D721Med (cell line): ENCODE data around the gene ZNF408.

Source experiments
- DNase-seq: peaks from one replicate; pipeline ENCODE4 v3.0.0; 2011; ENCODE audit warnings: low spot score; ENCODE audit not compliant: insufficient read length
- FAIRE-seq: peaks from 2 replicates; lab custom pipeline; 2011; peaks lifted over from hg19 to GRCh38; lab: Jason Lieb, UNC
- TF ChIP-seq, protein P1 (sequence below): IDR thresholded peaks from 2 replicates; pipeline ENCODE4 v1.5.1; 2012; ENCODE audit warnings: mild to moderate bottlenecking, control low read depth; ENCODE audit not compliant: insufficient read depth; ENCODE audit errors: missing control alignments

Gene ZNF408

DNA sequence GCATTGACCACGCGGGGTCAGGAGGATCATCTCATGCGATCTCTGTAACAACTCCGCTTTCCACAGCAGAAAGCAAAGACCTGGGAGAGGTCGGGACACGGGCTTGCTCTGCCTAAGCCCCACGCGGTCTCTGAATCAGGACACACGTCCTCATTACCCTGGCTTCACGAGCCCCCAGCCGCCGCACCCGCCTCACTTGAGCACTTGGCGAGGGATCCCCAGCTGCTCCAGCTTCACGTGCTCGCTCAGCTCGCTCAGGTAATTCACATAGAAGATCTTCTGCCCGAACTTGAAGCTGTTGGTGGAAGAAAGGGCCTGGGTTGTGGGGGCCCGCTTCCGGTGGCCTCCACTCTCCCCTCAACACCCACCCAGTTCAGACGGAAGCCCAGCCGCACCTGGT, 20.0 kb upstream of the ZNF408 start:
- TF ChIP-seq, protein P1, sequence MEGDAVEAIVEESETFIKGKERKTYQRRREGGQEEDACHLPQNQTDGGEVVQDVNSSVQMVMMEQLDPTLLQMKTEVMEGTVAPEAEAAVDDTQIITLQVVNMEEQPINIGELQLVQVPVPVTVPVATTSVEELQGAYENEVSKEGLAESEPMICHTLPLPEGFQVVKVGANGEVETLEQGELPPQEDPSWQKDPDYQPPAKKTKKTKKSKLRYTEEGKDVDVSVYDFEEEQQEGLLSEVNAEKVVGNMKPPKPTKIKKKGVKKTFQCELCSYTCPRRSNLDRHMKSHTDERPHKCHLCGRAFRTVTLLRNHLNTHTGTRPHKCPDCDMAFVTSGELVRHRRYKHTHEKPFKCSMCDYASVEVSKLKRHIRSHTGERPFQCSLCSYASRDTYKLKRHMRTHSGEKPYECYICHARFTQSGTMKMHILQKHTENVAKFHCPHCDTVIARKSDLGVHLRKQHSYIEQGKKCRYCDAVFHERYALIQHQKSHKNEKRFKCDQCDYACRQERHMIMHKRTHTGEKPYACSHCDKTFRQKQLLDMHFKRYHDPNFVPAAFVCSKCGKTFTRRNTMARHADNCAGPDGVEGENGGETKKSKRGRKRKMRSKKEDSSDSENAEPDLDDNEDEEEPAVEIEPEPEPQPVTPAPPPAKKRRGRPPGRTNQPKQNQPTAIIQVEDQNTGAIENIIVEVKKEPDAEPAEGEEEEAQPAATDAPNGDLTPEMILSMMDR, result no peak
- no peak for DNase-seq
- no peak for FAIRE-seq

DNA sequence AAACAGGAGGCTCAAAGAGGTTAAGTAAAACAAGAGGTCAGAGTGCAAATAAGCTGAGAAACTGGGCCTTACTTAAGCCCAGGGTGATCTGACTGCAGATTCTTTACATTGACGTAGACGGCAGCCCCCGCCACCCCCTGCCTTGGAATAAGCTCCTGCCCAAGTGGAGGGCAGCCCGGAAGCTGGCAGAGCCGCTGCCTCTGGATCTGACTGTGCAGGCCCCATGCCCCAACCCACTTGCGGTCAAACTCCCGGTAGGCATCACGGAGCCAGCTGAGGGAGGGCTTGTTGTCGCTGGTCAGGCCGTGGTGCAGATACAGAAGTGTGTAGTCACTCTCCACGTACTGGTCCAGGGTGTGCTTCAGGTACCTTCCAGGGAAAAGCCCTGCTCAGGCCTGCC, 19.0 kb upstream of the ZNF408 start:
- DNase-seq (no peak), FAIRE-seq (no peak)
- TF ChIP-seq, protein P1, result no peak

DNA sequence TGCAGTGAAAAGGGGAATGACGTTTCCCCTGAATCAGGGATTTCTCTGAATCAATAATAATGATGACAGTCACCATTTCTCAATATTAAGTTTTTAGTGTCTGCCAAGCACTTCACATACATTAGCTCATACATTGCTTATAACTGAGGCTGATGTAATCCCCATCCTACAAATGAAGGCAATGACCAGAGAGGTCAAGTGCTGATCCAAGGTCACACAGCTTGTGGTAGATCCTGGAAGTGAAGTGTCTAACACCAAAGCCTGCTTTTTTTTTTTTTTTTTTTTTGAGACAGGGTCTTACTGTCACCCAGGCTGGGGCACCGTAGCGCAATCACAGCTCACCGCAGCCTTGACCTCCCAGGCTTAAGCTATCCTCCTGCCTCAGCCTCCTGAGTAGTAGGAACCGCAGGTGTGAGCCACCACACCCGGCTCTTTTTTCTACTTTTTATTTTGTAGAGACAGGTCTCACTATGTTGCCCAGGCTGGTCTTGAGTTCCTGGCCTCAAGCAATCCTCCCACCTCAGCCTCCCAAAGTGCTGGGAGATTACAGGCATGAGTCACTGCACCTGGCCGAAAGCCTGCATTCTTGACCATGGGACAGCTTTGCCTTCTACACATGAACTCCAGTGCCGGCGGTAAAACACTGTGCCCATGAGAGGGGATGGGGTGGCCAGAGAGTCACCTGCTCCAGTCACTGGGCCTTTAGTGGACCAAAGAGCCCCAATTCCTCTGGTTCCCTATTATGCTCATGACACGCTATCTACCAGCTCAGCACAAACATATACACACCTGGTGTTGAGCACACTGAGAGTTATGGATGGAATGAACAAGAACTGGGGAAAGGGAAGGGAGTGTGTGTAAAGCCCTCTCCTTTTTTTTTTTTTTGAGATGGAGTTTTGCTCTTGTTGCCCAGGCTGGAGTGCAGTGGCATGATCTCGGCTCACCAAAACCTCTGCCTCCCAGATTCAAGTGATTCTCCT, 17.8 kb upstream of the ZNF408 start:
- DNase-seq (no peak), FAIRE-seq (no peak)
- TF ChIP-seq, protein P1, result no peak

DNA sequence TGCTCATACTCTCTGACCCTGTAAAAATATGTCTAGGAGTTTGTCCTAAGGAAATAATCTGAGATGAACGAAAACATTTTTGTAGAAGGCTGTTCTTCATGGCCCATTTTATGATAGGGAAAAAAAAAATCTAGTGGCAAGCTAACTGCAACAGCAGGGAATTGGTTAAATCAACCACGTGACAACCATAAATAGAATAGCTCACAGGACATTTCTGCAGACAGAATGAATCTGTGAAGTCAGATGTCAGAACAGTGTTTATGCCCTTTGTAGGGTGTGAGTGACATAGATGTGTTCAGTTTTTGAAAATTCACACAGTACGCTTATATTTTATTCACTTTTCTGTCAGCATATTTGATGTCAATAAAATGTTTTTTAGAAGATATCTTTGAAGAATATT, 16.5 kb upstream of the ZNF408 start:
- DNase-seq (no peak), FAIRE-seq (no peak)
- TF ChIP-seq, protein P1, result no peak

DNA sequence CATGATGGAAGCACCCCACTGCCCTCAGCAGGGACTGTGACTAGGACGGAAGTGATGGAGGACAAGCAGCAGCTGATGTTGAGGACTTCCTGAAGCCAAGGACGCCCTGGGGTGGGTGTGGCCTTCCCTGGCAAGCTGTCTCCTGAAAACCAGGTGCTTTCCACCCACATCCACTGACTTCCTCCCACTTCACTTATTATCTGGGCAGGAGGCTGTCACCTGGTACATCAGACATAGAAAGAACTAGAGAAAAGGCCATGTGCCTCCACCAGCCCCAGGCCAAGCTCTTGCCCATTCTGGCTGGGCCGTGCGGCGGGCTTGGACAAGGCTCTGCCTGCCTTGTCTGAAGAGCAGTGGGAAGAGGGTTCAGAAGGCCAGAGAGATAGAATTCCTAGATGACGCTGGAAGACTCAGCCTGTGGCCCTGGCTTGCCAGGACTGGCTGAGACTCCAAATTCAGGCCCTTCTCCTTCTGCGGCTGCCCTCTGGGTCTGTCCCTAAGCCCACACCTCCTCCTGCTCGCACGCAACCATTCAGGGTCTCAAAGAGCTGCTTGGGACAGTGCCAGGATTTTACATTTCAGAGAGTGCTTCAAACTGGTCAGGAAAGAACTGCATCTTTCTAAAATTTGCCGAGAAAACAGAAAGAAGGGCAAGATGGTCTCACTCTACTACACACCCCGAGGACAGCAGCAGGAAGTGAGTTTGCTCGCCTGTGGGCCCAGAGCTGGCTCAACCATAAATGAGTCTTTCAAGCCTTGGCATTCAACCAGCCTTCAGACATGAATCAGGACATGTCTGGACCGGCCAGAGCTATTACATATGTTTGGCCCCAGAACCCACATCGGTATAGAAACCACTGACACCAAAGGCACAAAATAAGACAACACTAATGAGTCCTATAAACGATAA, 13.7 kb upstream of the ZNF408 start:
- DNase-seq (no peak), FAIRE-seq (no peak)
- TF ChIP-seq, protein P1, result no peak

DNA sequence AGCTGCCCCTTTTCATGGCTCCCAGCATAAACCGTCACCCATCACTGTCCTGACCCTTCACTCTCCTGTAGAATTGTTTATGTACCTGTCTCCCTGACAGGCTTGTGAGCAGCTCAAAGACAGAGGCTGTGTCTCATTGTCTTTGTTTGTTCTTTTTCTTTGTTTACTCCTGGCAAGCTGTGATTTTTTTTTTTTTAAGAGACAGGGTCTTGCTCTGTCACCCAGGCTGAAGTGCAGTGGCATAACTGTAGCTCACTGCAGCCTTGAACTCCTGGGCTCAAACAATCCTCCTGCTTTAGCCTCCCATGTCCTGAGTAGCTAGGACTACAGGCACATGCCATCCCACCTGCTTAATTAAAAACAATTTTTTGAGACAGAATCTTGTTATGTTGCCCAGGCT, 10.1 kb upstream of the ZNF408 start:
- TF ChIP-seq, protein P1, result no peak
- DNase-seq (no peak), FAIRE-seq (no peak)
